Measurements from ENCODE around the gene DEPP1. TPM values are rescaled to one million over a fixed set of nuclear protein-coding genes. Genes with fewer than 3 reads are reported as not detected.

Gene DEPP1, protein sequence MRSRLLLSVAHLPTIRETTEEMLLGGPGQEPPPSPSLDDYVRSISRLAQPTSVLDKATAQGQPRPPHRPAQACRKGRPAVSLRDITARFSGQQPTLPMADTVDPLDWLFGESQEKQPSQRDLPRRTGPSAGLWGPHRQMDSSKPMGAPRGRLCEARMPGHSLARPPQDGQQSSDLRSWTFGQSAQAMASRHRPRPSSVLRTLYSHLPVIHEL
- 1.3 TPM for polyA plus RNA-seq (2012; ENCODE audit: insufficient read length, low read depth)

DNA sequence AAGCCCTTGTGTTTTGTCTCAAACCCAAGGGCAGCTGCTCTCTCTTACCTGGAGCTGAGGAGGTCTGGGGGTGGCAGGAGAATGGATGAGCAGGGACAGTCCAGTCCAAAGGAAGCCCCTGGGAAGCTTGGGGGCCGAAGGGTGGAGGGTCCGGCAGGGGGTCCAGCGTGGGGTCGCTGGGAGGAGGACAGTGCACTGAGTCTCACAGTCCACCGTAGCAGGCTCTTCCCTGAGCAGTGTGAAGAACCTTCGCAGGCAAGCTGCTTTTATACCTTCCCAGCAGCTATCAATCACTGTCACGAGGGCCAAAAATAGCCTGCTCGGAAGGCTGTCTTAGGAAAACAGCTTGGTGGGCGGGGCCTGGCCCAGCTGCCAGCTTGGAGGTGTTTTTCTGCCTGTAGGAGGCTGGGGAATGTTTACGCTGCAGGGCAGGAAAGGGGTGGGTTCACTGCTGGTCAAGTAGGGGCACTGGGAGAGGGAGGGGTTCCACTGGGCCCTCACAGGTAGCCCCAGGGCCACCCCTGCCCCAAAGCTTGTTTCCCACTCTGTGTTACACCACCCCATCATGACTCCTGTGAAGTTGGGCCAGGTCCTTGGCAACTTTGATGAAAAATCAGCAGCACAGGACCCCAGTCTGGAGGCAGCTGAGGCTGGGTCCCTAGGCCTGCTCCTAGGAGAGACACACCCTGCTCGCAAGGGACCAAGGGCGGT, at the start of gene DEPP1:
TSS of gene DEPP1 (minus strand) at position 240 of the 711 bp plus-strand sequence. CDS start 779 bp downstream, outside the sequence.
- TF ChIP-seq, protein P1, sequence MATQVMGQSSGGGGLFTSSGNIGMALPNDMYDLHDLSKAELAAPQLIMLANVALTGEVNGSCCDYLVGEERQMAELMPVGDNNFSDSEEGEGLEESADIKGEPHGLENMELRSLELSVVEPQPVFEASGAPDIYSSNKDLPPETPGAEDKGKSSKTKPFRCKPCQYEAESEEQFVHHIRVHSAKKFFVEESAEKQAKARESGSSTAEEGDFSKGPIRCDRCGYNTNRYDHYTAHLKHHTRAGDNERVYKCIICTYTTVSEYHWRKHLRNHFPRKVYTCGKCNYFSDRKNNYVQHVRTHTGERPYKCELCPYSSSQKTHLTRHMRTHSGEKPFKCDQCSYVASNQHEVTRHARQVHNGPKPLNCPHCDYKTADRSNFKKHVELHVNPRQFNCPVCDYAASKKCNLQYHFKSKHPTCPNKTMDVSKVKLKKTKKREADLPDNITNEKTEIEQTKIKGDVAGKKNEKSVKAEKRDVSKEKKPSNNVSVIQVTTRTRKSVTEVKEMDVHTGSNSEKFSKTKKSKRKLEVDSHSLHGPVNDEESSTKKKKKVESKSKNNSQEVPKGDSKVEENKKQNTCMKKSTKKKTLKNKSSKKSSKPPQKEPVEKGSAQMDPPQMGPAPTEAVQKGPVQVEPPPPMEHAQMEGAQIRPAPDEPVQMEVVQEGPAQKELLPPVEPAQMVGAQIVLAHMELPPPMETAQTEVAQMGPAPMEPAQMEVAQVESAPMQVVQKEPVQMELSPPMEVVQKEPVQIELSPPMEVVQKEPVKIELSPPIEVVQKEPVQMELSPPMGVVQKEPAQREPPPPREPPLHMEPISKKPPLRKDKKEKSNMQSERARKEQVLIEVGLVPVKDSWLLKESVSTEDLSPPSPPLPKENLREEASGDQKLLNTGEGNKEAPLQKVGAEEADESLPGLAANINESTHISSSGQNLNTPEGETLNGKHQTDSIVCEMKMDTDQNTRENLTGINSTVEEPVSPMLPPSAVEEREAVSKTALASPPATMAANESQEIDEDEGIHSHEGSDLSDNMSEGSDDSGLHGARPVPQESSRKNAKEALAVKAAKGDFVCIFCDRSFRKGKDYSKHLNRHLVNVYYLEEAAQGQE (IDR thresholded peaks at IDR 0.05; ENCODE audit: insufficient read depth in 1 of 2, low read depth in 2 of 2, low read length in 2 of 2): no peak
- peak; percentile 71 for TF ChIP-seq POLR2AphosphoS5 (IDR thresholded peaks at IDR 0.05; ENCODE audit: low read depth, low read length)
- no peak for TF ChIP-seq TAF1 (IDR thresholded peaks at IDR 0.05; ENCODE audit: borderline replicate concordance, insufficient read depth, low read length)
- TF ChIP-seq FOXP2 (optimal IDR thresholded peaks at IDR 0.05; ENCODE audit: borderline replicate concordance, extremely low read depth, extremely low read length, insufficient read depth): peak; percentile 89
- peak; percentile 60; the same call in 1 of the 2 replicates for TF ChIP-seq SIN3A (IDR thresholded peaks at IDR 0.05; ENCODE audit: borderline replicate concordance, insufficient read depth, low read length)

DNA sequence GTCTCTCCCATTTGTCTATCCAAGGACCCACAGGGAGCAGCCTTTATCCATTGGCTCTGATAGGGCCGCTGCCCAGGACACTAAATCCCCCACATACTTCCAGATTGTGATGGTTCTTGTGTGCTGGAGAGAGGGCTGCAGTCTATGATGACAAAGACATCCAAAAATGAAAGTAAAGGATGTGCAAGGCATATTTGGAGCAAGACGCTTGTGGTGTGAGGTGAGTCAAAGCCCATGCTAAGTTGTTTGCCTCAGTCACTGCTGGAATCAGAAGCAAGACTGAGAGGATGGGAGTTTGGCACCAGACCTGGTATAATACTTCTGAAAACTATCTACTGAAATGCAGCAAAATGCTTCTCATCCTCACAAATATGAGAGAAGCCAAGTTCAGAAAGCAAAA, 44.8 kb upstream of the DEPP1 start:
- TF ChIP-seq FOXP2 (optimal IDR thresholded peaks at IDR 0.05; ENCODE audit: borderline replicate concordance, extremely low read depth, extremely low read length, insufficient read depth): no peak
- TF ChIP-seq TAF1 (IDR thresholded peaks at IDR 0.05; ENCODE audit: borderline replicate concordance, insufficient read depth, low read length): no peak
- TF ChIP-seq POLR2AphosphoS5 (IDR thresholded peaks at IDR 0.05; ENCODE audit: low read depth, low read length): no peak
- TF ChIP-seq, protein P1 (IDR thresholded peaks at IDR 0.05; ENCODE audit: insufficient read depth in 1 of 2, low read depth in 2 of 2, low read length in 2 of 2): no peak
- no peak for TF ChIP-seq SIN3A (IDR thresholded peaks at IDR 0.05; ENCODE audit: borderline replicate concordance, insufficient read depth, low read length)

DNA sequence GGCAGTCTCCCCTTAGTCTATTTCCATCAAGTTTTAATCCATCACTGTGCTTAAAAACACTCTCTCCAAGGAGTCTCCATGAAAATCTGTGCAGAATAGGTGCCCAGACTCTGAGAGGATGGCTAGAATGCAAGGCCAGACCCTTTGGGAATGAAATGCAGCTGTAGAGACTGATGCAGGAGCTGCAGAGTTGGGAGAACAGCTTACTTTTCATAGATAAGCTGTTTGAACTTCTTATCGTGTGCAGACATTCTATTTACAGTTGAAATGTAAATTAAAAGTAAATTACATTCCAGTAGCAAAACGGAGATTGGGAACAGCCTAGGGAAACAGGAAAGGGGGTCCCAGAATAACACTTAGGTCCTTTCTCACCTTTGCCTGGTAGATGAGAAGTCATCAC, 37.0 kb upstream of the DEPP1 start:
- TF ChIP-seq, protein P1 (IDR thresholded peaks at IDR 0.05; ENCODE audit: insufficient read depth in 1 of 2, low read depth in 2 of 2, low read length in 2 of 2): no peak
- TF ChIP-seq FOXP2 (optimal IDR thresholded peaks at IDR 0.05; ENCODE audit: borderline replicate concordance, extremely low read depth, extremely low read length, insufficient read depth): no peak
- TF ChIP-seq SIN3A (IDR thresholded peaks at IDR 0.05; ENCODE audit: borderline replicate concordance, insufficient read depth, low read length): no peak
- no peak for TF ChIP-seq TAF1 (IDR thresholded peaks at IDR 0.05; ENCODE audit: borderline replicate concordance, insufficient read depth, low read length)
- no peak for TF ChIP-seq POLR2AphosphoS5 (IDR thresholded peaks at IDR 0.05; ENCODE audit: low read depth, low read length)

DNA sequence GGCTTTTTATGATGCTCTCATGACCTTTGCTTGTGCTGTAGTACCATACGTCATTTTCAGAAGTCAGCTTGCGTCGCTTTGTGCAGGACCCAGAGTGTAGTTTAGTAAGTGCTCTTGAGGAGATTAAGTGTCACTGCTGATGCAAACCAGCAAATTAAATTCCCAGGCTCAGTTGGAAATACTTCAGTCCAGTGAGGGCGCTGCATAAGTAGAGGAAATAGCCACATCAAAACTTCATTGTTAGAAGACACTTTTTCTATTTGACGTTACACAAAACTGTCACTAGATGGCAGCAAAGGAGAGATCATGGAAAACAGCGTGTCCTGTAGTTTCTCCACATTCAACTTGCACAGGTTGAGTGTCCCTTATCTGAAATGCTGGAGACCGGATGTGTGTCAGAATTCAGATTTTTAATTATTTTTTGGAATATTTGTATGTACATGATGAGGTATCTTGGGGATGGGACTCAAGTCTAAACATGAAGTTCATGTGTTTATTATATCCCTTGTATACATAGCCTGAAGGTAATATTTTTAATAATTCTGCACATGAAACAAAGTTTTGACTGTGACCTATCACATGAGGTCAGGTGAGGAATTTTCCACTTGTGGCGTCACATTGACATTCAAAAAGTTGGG, 30.0 kb upstream of the DEPP1 start:
- TF ChIP-seq POLR2AphosphoS5 (IDR thresholded peaks at IDR 0.05; ENCODE audit: low read depth, low read length) (no peak), TAF1 (IDR thresholded peaks at IDR 0.05; ENCODE audit: borderline replicate concordance, insufficient read depth, low read length) (no peak), FOXP2 (optimal IDR thresholded peaks at IDR 0.05; ENCODE audit: borderline replicate concordance, extremely low read depth, extremely low read length, insufficient read depth) (no peak), SIN3A (IDR thresholded peaks at IDR 0.05; ENCODE audit: borderline replicate concordance, insufficient read depth, low read length) (no peak)
- TF ChIP-seq, protein P1 (IDR thresholded peaks at IDR 0.05; ENCODE audit: insufficient read depth in 1 of 2, low read depth in 2 of 2, low read length in 2 of 2): no peak
